ENCODE results near the gene TMA7. TPM values are rescaled to one million over a fixed set of nuclear protein-coding genes. Genes with fewer than 3 reads are reported as not detected.

Gene TMA7
- total and polyA plus RNA-seq, 9 of the 15 experiments (the other 6 are each of a cell fraction or from before 2014, with no cell fraction given), result 209 to 1,003 (median 486) TPM

DNA sequence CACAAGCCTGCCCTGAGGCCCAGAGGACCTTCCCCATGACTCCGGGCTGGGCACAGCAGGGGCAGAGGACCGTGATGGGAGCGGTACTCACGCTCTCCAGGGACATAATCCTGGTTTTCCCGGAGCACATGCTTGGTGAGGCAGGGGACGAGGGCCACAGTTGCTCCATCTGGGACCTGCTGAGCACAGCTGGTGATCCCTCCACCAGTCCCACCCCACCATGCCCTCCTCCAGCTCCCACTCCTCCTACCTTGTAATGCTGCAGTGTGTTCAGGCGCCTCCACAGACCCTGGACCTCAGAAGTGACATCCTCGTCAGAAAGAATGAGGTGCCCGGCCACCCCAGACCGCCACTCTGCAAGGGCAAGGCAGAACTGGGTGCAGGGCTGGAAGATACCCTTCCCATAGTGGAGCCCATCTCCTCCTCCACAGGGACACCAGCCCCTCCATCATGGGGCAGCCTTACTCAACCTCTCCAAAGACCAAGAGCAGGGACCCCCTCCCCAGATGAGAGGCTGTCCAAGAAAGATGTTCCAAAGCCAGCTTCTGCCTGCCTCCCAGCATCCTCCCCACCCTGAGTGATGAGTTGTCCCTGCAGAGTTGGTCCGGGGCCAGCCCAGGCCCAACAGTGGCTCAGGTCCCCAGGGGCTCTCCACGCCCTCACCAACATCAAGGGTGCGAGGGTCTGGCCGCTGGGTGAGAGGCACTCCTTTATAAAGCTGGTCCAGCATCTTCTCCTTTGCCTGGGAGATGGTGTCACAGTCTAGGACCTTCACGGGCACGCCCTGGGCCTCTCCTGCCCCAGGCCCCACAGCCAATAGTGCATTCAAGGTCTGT is 29.6 kb upstream of the TMA7 start:
- no peak overlapping the region for H3K4me3 ChIP-seq
- WGBS (ENCODE audit: insufficient coverage, low coverage, missing lambda C conversion rate), result 78% methylated on average over 12 of the region's 16 CpGs
- no peak overlapping the region for H2AFZ ChIP-seq (ENCODE audit: low read depth, low read length)
- no peaks in the 10 kb centered on the region for H3K36me3 ChIP-seq (ENCODE audit: control insufficient read depth, insufficient read depth, low read length)
- CTCF ChIA-PET (ENCODE audit: low intra/inter-chr PET ratio), result no interaction called here
- no peak for ATAC-seq
- H4K20me1 ChIP-seq (replicated peaks; ENCODE audit: control insufficient read depth, insufficient read depth, low read length), result 0 out of 2 replicates have a peak, but pooled peaks cover 6% of the 10 kb centered on the region
- intact Hi-C loops (cut with micrococcal nuclease) (no loop called here), in situ Hi-C loops (cut with MboI) (no loop called here)
- POLR2A ChIA-PET, result interaction anchor here (1.2 kb wide), 1 partner anchor 26 kb away, joined by 3 read pairs; no protein-coding TSS in a partner anchor
- 0 out of 5 replicates have a peak, but pooled peaks cover 0 to 6% of the 10 kb centered on the region in 2 experiments for H3K4me1 ChIP-seq (replicated peaks in 1 of 2; ENCODE audit: control insufficient read depth in 2 of 2, insufficient read depth in 2 of 2, low read length in 2 of 2)
- no peak overlapping the region for H3K9ac ChIP-seq (ENCODE audit: insufficient read depth in 1 of 2, low read depth in 2 of 2, low read length in 2 of 2)
- no peak overlapping the region for H3K4me2 ChIP-seq (ENCODE audit: insufficient read depth, low read length)
- H3K79me2 ChIP-seq (ENCODE audit: control insufficient read depth, insufficient read depth, low read length), result no peaks in the 10 kb centered on the region
- H3K9me1 ChIP-seq (ENCODE audit: control insufficient read depth, insufficient read depth, low read length), result no peaks in the 10 kb centered on the region
- no peaks in the 10 kb centered on the region for H3K9me3 ChIP-seq (replicated peaks; ENCODE audit: control insufficient read depth, insufficient read depth, low read depth, low read length)
- DNase-seq (ENCODE audit: extremely low read depth in 1 of 4, low spot score in 3 of 4), result no peak
- no peaks in the 10 kb centered on the region for H3K27me3 ChIP-seq (ENCODE audit: control insufficient read depth in 2 of 2, insufficient read depth in 2 of 2, low read length in 2 of 2)
- FAIRE-seq, result no peak
- BruUV-seq (replicated peaks), result no TSS peak
- H3K27ac ChIP-seq (ENCODE audit: extremely low read depth, low read depth, low read length), result no peak overlapping the region
- TF ChIP-seq JUN (IDR thresholded peaks at IDR 0.05; ENCODE audit: borderline replicate concordance, low read depth, low read length), result no peak
- TF ChIP-seq JUN (CRISPR knock-in tag; IDR thresholded peaks at IDR 0.05; ENCODE audit: borderline replicate concordance), result no peak
- TF ChIP-seq NFIC (IDR thresholded peaks at IDR 0.05), result no peak
- no peak for TF ChIP-seq STAT5B (CRISPR knock-in tag; IDR thresholded peaks at IDR 0.05)
- no peak for TF ChIP-seq ZNF511 (CRISPR knock-in tag; IDR thresholded peaks at IDR 0.05)
- TF ChIP-seq SMAD4 (CRISPR knock-in tag; conservative IDR thresholded peaks at IDR 0.05), result no peak
- no peak for TF ChIP-seq ZNF24 (IDR thresholded peaks at IDR 0.05)
- TF ChIP-seq ESRRB (CRISPR knock-in tag; IDR thresholded peaks at IDR 0.05; ENCODE audit: borderline replicate concordance), result no peak
- TF ChIP-seq SMAD1 (IDR thresholded peaks at IDR 0.05; ENCODE audit: low read depth, low read length, partially characterized antibody), result no peak
- no peak for TF ChIP-seq CHD7 (IDR thresholded peaks at IDR 0.05; ENCODE audit: low read depth, low read length)

All from K562 (cell line).